Left renal cortex interstitium (tissue), 4 donors: ENCODE results near the gene SLX4IP. TPM values are rescaled to one million over a fixed set of nuclear protein-coding genes. Genes with fewer than 3 reads are reported as not detected.
A peak's percentile ranks its signal among the peaks of the same experiment; 100 is the strongest.

ENCODE experiments used
- DNase-seq, 4 donors: peaks; one replicate each; pipeline ENCODE4 v3.0.0-alpha.2; 2013; ENCODE audit warnings: low read depth in 4 of 4, low spot score in 2 of 4, missing footprints in 1 of 4
- polyA plus RNA-seq, 4 donors: library from polyadenylated mRNA; unstranded; fragments of 120-200 nt; gene quantifications; one replicate each; pipeline ENCODE4 v1.2.1, GENCODE V29; 2013; ENCODE audit not compliant: insufficient read length in 4 of 4

SLX4IP gene
- polyA plus RNA-seq, 4 donors = 5.6 to 12.5 (median 8.2) TPM

GRCh38 chr20:10427060-10427692, 7.9 kb upstream of the SLX4IP start:
- DNase-seq = peak; percentile 24 to 56 (median 26)

GRCh38 chr20:10428008-10428407, 7.1 kb upstream of the SLX4IP start:
- DNase-seq = no peak

GRCh38 chr20:10429443-10429981, 5.6 kb upstream of the SLX4IP start:
- DNase-seq = no peak

GRCh38 chr20:10430000-10430466, 5.1 kb upstream of the SLX4IP start:
- DNase-seq = no peak

- DNase-seq = no peak
Measured at GRCh38 chr20:10430704-10431103, 4.4 kb upstream of the SLX4IP start.

GRCh38 chr20:10432079-10432478, 3.0 kb upstream of the SLX4IP start:
- no peak for DNase-seq

- peak in 2 of 4 donors; percentile 7 to 9 for DNase-seq
Measured at GRCh38 chr20:10433014-10433622, 2.0 kb upstream of the SLX4IP start.

- DNase-seq = peak; percentile 83 to 97 (median 86)
Measured at GRCh38 chr20:10433623-10434466, 1.3 kb upstream of the SLX4IP start, which contains the start of gene MKKS. Gene MKKS (minus strand): TSS chr20:10434222. CDS start chr20:10413514, 20,708 bp downstream.

- DNase-seq = peak; percentile 93 to 100 (median 98)
Measured at GRCh38 chr20:10434467-10434831, 656 bp upstream of the SLX4IP start.

- no peak for DNase-seq
Measured at GRCh38 chr20:10436053-10436699, 1.1 kb downstream of the SLX4IP start.

GRCh38 chr20:10438217-10438616, 3.1 kb downstream of the SLX4IP start:
- DNase-seq = no peak

- DNase-seq = no peak
Measured at GRCh38 chr20:10443936-10444335, 8.8 kb downstream of the SLX4IP start.

GRCh38 chr20:10445758-10446157, 10.7 kb downstream of the SLX4IP start:
- no peak for DNase-seq

- no peak for DNase-seq
Measured at GRCh38 chr20:10447028-10447427, 11.9 kb downstream of the SLX4IP start.

- no peak for DNase-seq
Measured at GRCh38 chr20:10448270-10449156, 13.4 kb downstream of the SLX4IP start.

- DNase-seq = no peak
Measured at GRCh38 chr20:10449270-10449669, 14.2 kb downstream of the SLX4IP start.

GRCh38 chr20:10453241-10453640, 18.1 kb downstream of the SLX4IP start:
- no peak for DNase-seq

GRCh38 chr20:10454151-10454750, 19.1 kb downstream of the SLX4IP start:
- no peak for DNase-seq

- no peak for DNase-seq
Measured at GRCh38 chr20:10461495-10461894, 26.4 kb downstream of the SLX4IP start.
